Stimulated activated CD8-positive, alpha-beta memory T cell treated with anti-CD3 and anti-CD28 coated beads, Interleukin-12 subunit alpha, Interleukin-12 subunit beta, amount 100 ng/mL, for 24 hours (primary cell): Measurements from ENCODE around the gene ASCL5.

Experiments used
- DNase-seq: peaks from one replicate; pipeline ENCODE4 v3.0.0-alpha.2; 2020; ENCODE audit errors: extremely low read depth

ASCL5 gene

DNA sequence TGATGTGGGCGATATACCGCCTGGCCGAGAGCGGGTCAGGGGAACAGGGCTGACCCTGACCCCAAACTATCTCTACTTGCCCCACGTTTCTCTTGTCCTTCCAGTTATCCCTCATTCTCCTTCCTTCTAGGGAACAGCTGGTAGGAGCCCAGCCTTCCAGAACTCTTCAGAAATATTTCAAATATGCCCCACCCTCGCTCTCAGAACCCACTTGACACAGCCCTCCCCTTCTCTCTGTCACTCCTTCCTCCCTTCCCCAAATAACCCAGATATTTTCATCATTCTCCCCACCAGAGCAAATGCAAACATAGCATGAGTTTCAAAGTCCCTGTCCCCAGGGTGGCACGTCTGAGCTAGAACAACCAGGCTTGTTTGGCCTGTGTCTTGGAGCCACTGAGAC, 15.8 kb downstream of the ASCL5 start:
- no peak for DNase-seq

DNA sequence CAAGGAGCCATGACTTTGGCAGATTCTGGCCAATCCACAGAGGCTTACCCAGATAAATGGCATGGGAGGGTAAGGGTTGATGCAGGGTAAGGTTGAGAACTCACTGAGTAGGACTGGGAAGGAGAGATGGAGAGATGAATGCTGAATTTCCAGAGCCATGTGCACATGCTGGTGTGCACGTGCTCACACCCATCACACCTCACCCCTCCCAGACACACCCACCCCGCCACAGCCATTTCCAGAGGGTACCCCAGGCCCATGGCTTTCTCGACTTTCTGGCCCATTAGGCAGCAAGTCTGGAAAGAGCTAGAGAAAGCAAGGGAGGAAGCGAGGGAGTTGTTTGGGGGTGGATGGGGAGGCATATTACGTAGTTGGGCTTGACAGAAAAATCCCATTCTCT, 16.4 kb downstream of the ASCL5 start:
- DNase-seq: no peak

DNA sequence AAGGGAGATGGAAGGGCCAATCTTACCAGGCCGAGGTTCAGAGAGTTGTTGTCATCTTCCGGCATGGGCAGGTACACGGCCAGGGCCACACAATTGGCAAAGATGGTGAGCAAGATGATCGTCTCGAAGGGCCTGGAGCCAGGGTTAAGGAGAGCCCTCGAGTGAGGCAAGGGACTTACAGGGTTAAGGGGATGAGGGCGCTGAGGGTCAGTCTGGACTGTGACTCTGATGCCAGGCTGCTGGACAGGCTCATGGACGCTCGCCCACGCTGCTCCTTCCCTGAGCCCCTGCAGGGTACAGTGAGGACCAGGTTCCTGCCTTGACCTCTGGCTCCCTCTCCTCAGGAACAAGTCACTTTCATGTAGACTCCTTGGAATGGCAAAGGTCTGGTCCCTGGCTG, 16.8 kb downstream of the ASCL5 start:
- DNase-seq: no peak

DNA sequence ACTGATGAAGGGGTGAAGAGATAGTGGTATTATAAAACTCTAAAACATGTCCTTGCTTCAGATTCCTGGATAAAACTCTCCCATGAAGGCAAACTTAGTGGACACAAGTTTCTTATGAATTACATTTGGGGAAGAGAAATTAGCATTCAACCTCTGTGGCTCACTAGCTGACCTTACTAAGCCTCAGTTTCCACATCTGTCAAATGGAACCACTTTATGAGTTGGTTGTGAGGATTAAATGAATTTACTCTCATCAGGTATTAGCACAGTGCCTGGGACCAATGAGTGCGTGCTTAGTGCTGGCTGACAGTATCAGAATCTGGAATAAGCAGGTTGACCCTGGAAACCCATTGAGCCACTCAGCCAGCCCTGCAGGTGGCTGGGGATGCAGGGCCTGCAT, 17.3 kb downstream of the ASCL5 start:
- no peak for DNase-seq

DNA sequence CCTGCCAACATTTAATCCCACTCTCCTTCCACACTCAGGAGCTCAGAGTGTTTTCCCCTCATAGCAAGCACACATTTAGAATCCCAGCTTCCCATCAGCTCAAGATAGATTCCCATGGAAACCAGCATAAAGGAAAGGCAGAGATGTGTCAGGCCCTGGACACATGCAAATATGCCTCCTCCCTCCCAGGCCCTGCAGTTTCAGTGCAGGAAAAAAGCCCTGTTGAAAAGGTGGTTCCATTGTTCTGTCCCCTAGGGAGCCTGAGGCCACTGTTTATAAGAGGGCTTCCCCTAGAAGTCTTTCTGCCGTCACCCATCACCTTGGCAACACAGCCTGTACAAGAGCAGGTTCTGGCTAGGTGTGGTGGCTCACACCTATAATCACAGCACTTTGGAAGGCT, 18.4 kb downstream of the ASCL5 start:
- no peak for DNase-seq

DNA sequence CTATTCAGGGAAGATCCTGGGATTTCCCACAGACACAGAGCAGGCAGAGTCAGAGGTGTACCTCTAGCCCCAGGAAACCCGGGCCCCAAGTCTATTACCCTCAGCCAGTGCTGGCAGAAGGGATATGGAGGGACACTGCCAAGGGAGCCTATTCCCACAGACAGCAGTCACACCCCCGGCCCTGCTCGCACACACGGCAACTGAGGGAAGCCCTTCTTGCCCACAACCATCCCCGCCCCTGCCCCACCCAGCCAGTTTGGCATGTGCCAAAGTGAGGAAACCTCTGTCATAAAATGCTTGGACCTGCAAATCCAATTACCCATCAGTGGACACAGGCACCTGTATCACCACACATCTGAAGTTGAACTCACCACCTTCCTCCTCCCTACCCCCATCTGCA, 21.3 kb downstream of the ASCL5 start:
- DNase-seq: no peak

DNA sequence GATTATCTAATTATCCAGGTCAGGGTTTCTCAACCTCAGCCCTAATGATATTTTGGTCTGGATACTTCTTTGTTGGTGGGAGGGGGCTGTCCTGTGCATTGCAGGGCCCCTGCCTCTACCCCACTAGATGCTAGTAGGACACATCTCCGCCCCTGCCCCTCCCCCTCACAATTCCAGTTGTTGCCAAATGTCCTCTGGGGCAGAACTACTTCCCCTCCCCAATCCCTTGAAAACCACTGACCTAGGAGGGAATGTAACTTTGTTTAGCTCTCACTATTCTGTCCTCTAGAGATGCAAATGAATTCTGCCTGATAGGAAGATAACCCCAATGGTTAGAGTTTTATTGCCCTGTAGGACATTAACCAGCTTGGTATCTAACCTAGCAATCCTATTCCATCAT, 22.8 kb downstream of the ASCL5 start:
- DNase-seq: no peak

DNA sequence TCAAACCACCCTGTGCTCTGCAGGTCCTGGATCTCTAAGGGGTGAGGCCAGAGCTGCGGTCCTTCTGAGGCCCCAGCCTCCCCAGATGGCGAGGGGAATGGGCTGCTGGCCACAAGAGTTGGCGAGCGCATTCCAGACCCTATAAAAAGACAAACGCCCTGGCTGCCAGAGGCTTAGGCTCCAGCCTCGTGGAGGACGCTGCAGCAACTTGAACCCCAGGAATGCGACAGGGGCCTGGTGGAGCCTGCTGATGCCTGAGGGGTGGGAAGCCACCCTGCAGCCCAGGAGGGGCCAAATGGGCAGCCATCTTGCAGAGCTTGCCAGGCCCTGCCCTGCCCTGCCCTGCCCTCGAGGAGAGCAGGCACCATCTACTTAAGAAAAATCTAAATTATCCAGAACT, 23.3 kb downstream of the ASCL5 start:
- DNase-seq: no peak

DNA sequence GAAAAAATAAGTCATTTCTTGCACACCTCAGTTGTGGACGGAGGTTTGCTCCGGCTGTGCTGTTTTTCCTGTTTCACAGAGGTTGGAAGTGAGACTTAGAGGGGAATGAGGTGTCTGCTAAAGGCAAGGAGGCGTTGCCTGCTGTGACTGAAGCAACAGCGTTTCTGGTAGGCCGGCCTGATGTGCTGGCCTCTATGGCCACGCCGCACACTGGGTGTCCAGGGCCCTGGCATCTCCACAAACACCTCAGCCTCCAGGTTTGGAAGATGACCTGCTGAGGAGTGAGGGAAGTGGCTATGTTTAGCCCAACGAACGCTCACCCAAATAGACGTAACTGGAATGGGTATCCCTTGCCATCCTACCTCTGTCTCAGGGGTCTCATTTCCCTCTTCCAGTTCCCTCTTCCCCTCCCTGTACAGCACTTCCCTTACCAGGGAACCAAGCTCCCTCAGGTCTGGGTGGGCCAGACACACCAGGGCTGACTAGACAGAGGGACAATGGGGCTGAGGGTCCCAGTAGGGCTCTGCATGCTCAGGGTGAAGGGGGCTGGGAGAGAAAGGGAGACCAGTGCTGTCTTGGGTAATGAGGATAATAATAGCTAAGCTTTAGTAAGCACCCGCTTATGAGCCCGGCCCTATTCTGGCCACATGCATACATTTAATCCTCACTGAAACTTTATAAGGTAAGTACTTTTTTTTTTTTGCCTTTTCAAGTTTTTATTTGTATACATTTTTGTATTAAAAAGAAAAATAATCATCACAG, 26.6 kb downstream of the ASCL5 start:
- DNase-seq: no peak

DNA sequence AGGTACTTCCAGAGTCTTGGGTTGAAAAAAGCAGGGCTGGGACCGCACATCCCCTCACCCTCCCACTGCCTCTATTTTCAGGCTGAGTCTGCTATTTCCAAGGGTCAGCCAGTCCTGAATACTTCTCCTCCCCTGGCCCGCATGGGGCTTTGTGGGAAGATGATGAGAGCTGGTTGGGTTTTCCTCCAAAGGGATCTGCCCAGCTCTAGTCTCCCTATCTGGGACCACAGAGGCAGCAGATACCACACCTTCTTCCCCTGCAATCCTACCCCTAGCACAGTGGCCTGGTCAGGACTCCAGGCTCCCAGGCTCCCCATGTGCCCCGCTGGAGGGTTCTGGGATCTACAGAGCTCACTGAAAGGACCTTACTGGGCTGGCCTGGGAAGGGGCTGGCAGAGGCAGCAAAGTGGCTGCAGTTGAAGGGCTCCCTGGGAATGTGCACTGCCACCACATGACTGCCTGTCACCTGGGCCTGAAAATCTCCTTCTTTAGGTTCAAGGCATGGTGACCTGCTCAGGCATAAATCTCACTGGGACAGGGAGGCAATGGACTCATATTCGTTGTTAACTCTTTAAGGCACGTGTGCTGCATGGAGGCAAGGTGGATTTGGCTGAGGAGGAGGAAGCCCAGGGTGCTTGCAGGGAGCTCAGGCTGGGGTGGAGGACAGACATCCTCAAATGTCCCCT, 27.8 kb downstream of the ASCL5 start:
- no peak for DNase-seq

DNA sequence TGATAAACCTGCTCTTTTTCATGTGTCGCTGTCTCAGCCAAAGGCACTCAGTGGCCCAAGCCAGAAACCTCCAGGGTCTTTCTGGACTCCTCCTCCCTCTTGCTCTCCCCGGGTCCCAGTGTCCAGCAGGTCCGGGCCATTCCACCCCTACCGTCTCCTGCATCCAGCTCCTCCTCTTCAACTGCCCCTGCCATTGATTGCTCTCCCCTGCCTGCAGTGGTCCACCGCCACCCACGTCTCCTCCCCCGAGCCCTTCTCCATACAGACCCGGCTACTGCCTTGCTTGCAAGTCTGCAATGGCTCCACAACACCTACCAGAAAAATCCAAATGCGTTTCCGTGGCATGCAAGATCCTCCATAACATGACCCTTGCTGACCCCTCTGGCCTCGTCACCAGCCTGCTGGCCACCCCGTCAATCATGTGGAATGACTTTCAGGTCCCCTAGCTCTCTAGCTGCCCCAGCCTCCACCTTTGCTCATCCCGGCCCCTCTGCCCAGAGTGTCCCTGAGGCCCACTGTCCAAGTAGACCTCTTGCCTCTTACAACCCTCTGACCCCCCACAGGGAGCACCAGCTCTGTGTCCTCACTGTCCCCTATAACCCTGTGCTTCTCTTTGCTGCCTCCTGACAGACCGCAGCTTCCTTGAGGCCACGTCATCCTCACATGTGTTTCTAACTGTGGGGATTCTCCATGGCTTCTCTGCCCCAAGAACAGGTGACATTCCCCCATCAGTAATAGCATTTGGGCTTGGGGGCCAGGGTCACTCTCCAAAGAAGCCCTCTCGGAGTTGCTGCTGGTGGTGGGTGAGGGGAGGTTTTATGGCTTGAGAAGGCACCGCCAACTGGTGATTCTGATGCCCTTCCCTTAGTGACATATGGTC, 29.8 kb downstream of the ASCL5 start:
- no peak for DNase-seq

DNA sequence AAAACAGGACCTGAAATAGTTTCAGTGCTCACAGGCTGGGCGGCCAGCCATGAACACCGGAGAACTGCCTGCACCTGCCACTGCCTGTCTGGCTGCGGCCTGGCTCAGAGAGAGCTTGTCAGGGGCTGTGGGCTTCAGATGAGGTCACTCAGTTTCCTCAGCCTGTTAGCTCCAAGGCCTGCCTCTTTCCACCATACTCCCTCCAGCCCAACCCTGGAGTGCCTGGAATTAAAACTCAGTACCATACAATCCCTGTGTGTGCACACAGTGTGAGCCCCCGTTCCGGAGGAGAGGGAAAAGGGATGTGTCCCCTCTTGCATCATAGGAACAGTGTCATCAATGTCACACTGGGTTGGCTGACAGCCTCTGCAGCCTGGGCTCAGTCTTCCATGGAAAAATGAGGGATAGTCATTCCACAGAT, 30.9 kb downstream of the ASCL5 start:
- DNase-seq: no peak

DNA sequence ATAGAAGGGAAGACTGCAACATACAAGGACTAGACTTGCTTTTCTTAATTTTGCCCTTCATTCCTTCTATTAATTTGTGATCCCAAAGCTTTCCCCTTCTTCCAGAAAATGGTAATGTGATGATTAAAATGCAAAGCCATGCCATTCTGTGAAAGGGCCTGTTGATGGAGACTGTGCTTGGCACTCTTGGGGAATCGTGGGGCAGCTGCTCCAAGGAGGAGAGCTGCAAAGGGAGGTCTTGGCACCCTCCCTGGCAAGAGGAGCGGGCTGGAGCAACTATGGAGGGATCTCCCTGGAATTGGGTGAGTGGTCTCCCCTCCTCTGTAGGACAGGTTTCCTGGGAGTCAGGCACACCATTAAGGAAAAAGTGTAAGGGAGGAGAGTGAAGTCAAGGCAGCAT, 31.4 kb downstream of the ASCL5 start:
- no peak for DNase-seq

DNA sequence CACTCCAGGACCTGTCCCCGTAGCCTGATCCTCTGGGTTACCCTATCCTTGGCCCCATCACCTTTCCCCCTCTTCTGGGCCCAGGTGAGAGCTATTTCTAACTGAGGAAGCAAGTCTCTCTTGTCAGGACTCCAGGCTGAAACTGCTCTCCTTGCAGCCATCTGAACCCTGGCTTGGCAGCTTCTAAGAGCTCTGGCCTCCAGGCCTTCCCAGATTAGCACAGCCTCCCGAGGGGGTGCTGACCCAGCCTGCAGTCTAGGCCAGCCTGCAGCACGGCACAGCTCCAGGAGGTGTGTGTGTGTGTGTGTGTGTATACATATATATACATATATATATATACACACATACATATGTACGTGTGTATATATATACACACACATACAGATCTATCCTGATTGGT, 32.2 kb downstream of the ASCL5 start:
- no peak for DNase-seq

DNA sequence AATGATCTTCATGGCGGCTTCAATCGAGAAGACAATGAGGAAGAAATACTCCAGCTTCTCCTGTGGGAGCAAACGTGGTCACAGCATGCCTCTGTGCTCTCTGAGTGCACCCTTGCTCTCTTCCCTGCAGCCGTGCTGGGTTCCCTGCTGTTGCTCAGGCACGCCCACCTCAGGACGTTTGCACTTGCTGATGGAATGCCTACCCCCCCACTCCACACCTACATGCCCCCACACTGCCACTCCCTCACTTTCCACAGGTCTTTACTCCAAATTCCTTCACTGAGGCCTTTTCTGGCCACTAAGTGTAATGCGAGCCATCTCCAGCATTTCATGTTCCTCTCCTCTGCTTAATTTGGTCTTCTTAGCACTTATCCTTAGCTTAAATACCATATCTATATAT, 33.0 kb downstream of the ASCL5 start:
- no peak for DNase-seq

DNA sequence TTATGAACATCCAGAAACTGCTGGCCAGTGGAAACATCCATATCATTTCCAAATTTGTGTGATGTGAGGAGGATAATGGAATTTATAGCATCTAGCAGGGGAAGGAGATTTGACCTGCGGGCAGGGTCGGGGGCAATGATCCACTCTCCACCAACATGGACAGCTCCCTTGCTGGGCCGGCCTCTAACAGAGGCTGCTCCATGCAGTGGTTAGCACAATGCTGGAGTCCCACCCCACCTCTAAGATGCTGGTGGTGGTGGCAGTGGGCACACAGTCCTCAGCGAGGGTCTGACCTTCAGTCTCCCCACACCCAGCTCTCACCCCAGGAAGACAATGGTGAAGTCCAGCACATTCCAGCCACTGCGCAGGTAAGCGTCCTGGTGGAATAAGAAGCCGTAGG, 33.4 kb downstream of the ASCL5 start:
- no peak for DNase-seq

DNA sequence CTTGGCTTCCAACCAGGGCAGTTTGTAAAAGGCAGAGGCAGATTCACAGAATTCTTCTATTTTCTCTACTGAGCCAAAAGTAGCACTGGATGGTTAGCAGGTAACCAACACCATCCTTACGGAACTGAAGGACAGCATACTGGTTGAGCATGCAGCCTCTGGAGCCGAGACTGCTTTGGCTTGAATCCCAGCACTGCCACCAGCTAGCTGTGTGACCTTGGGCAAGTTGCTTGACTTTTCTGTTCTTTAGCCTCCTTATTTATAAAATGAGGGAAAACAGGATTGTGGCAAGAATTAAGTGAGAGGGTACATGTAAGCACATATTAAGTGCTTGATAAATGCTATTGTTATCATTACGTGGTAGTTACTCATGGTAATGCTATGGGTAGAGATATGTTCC, 34.2 kb downstream of the ASCL5 start:
- no peak for DNase-seq

DNA sequence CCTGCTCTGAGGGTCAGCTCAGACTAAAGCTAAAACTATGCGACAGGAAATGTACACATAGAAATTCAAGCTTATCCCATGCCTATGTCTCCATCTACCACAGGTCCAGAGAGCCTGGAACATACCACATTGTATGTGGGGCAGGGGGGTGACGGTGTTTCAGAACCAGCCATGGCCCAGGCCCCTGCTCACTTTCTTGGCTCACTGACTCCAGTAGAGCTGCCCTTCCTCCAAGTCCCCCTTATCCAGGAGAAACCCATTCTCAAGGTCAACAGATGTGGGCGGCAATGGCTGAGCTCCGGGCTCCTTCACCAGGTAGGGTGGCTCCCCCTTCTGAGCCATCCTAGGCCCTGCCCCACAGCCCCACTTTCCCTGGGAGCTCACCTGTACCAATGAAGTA, 35.7 kb downstream of the ASCL5 start:
- no peak for DNase-seq

DNA sequence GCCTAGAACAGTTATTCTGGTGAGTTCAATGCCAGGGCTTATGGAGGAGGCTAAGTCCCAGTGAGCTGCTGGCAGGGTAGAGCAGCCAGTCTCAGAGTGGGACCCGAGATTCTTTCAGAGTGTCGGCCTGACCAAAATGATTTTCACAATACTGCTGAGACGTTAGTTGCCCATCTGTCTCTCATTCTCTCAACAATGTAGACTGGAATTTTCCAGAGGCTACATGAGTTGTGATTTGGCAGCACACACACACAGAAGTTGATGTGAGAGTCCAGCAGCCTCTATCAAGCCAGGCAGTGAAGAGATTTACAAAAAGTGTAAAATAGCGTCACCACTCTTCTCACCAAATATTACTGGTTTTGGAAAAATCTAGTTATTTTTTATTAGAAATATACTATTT, 36.4 kb downstream of the ASCL5 start:
- no peak for DNase-seq

DNA sequence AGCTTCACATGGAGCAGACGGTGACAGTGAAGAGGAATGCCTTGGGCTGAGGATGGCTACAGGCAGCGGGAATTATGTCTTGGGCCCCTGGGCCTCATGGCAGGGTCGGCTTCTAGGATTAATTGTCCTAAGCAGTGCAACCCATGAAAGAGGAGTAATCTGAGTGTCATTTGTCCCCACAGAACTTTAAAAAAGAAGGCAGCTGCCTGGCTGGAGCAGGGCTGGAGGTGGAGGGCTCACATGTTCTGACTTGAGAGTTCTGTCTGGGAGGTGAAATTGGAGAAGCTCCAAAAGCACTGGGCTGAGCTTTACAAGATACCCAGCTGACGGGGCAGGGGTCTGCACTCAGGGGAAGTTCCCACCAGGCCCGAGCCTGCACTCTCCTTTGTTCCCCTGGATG, 37.4 kb downstream of the ASCL5 start:
- DNase-seq: no peak

DNA sequence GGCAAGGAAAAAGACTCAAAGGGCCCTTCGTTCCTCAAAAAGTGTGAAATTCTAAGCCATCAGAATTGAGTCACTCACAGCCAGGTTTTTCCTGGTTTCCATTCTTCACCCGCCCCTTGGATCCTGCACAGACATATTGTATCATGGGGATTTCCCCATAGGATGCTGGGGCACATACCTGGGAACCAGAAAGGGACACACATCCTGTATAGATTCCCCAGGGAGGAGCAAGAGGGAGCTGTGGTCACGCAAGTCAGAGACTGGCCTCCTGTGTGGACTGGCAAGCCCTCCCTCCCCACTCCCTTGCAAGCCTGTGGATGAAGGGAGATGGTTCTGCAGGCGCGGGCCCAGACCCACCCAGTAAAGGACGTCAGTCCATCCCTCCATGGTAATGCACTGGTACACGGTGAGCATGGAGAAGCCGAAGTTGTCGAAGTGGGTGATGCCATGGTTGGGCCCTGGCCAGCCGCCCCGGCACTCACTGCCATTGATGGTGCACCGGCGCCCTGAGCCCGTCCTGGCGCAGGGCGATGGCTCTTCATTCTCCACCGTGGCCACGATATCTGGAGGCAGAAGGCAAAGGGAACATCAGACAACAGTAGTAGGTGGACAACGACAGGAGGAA, 38.0 kb downstream of the ASCL5 start:
- no peak for DNase-seq

DNA sequence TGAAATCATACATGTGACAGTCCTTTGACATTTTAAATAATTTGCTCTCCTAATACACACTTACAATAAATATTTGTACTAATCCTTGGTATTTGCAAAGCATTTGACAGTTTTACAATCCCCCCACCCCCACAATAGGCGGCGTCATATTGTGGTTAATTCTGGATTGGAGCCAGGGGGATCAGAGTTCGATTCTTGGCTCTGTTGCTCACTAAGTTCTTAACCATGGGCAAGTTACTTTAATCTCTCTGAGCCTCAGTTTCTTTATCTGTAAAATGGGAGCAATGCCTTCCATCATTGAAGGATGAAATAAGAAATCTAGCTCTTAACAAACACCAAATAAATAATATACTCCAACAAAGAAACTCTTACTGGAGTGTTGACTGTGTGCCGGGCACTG, 38.6 kb downstream of the ASCL5 start:
- DNase-seq: no peak
